HFFc6 (cell line): Measurements from ENCODE around the gene EIF4E3. TPM values are rescaled to one million over a fixed set of nuclear protein-coding genes. Genes with fewer than 3 reads are reported as not detected.

Experiments
- DNase-seq: peaks from one replicate; pipeline ENCODE4 v3.0.0-alpha.2; 2018
- H3K27ac Mint-ChIP-seq: 2 replicates; pipeline ENCODE4 v1.8.0; 2020; ENCODE audit warnings: mild to moderate bottlenecking, mixed read lengths
- H3K27me3 Mint-ChIP-seq: 2 replicates; pipeline ENCODE4 v1.8.0; 2021; ENCODE audit warnings: mild to moderate bottlenecking, moderate library complexity, mixed read lengths; ENCODE audit not compliant: insufficient read depth
- H3K36me3 Mint-ChIP-seq: 2 replicates; pipeline ENCODE4 v1.8.0; 2021; ENCODE audit warnings: low read depth, mixed read lengths
- H3K4me1 Mint-ChIP-seq: 2 replicates; pipeline ENCODE4 v1.8.0; 2020; ENCODE audit warnings: low read depth, mixed read lengths
- H3K4me3 Mint-ChIP-seq: 2 replicates; pipeline ENCODE4 v1.8.0; 2020; ENCODE audit warnings: mild to moderate bottlenecking, moderate library complexity, mixed read lengths
- H3K9me3 Mint-ChIP-seq: 2 replicates; pipeline ENCODE4 v1.8.0; 2020; ENCODE audit warnings: mild to moderate bottlenecking, mixed read lengths
- CTCF ChIP-seq: fragments of 200-600 bp; sonication (generic); IDR thresholded peaks from 2 replicates; pipeline ENCODE4 v1.5.0; 2021; ENCODE audit warnings: antibody characterized with exemption, mild to moderate bottlenecking
- total RNA-seq, 6 experiments: library from RNA; stranded (reverse); fragmentation: NEBNext Ultra II Directional; extraction: Animal tissue kit (Norgen Biotek cat#: 25700); gene quantifications; 2 replicates in 1 of 6; 3 replicates in 5 of 6; pipeline ENCODE4 v1.2.3, GENCODE V29; 2021

The EIF4E3 gene
- total RNA-seq, 6 experiments from 2014 or later, result 0.65 to 1.1 (median 0.94) TPM

GRCh38 chr3:71636482-71636881 lies 88.7 kb downstream of the EIF4E3 start:
- H3K4me1 Mint-ChIP-seq, result no peaks in the 10 kb centered on the region
- peaks cover 7% of the 10 kb centered on the region; the same call in 1 of the 2 replicates for H3K27me3 Mint-ChIP-seq
- H3K27ac Mint-ChIP-seq, result no peak overlapping the region
- TF ChIP-seq CTCF, result no peak
- no peak for DNase-seq
- no peaks in the 10 kb centered on the region for H3K9me3 Mint-ChIP-seq
- H3K4me3 Mint-ChIP-seq, result no peak overlapping the region
- no peaks in the 10 kb centered on the region for H3K36me3 Mint-ChIP-seq

DNA sequence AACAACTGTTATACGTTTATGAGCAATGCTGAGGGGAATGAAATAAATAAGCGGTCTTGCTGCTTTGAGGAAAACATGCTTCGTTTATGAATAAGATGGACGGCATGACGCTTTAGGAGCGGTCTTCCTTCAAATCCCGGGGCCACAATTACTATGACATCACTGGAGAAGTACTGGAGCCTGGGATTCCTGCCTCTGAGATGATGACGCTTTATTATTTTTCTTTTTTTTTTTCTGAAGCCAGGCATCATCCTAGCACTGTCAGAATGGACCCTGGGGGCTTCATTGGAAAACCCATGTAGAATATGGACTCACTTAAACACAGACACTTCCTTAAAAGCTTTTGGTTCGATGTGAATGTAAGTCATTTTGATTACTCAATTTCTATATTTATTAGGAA lies 89.2 kb downstream of the EIF4E3 start:
- H3K36me3 Mint-ChIP-seq, result no peaks in the 10 kb centered on the region
- H3K4me3 Mint-ChIP-seq, result no peak overlapping the region
- no peak for TF ChIP-seq CTCF
- DNase-seq, result no peak
- H3K27me3 Mint-ChIP-seq, result peaks cover 9% of the 10 kb centered on the region; the same call in 1 of the 2 replicates
- no peak overlapping the region for H3K27ac Mint-ChIP-seq
- no peaks in the 10 kb centered on the region for H3K4me1 Mint-ChIP-seq
- H3K9me3 Mint-ChIP-seq, result no peaks in the 10 kb centered on the region

DNA sequence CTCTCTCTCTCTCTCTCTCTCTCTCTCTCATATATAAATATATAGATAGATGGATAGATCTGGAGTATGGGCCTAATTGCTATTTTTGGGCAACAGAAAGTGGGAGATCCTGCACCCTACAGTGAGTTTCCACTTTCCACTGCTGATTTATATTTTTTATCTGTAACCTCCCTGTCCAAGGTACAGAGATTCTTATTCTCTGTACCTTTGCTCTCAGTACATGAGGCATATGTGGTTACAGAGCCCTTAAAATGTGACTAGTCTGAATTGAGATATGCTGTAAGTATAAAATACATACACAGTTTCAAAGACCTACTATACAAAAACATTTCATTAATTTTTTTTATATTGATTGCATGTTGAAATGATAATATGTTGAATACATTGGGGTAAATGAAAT lies 90.5 kb downstream of the EIF4E3 start:
- DNase-seq, result no peak
- no peak overlapping the region for H3K4me3 Mint-ChIP-seq
- peaks cover 5% of the 10 kb centered on the region for H3K4me1 Mint-ChIP-seq
- no peak for TF ChIP-seq CTCF
- H3K27me3 Mint-ChIP-seq, result peaks cover 13% of the 10 kb centered on the region; the same call in 1 of the 2 replicates
- H3K9me3 Mint-ChIP-seq, result no peaks in the 10 kb centered on the region
- H3K36me3 Mint-ChIP-seq, result no peaks in the 10 kb centered on the region
- H3K27ac Mint-ChIP-seq, result no peak overlapping the region

GRCh38 chr3:71629711-71630110 lies 95.5 kb downstream of the EIF4E3 start:
- peak overlapping the region; percentile 67; the same call in 1 of the 2 replicates for H3K4me3 Mint-ChIP-seq
- TF ChIP-seq CTCF, result no peak
- no peak for DNase-seq
- H3K4me1 Mint-ChIP-seq, result peaks cover 25% of the 10 kb centered on the region
- H3K27me3 Mint-ChIP-seq, result peaks cover 16% of the 10 kb centered on the region
- H3K27ac Mint-ChIP-seq, result peak overlapping the region; percentile 34
- no peaks in the 10 kb centered on the region for H3K9me3 Mint-ChIP-seq
- H3K36me3 Mint-ChIP-seq, result no peaks in the 10 kb centered on the region

GRCh38 chr3:71629289-71629688 lies 95.9 kb downstream of the EIF4E3 start:
- Mint-ChIP-seq H3K36me3 (no peaks in the 10 kb centered on the region), H3K9me3 (no peaks in the 10 kb centered on the region), H3K4me1 (peaks cover 25% of the 10 kb centered on the region), H3K27me3 (peaks cover 16% of the 10 kb centered on the region), H3K4me3 (peak overlapping the region; percentile 67), H3K27ac (peak overlapping the region; percentile 34)
- peak; percentile 37 for DNase-seq
- TF ChIP-seq CTCF, result no peak

DNA sequence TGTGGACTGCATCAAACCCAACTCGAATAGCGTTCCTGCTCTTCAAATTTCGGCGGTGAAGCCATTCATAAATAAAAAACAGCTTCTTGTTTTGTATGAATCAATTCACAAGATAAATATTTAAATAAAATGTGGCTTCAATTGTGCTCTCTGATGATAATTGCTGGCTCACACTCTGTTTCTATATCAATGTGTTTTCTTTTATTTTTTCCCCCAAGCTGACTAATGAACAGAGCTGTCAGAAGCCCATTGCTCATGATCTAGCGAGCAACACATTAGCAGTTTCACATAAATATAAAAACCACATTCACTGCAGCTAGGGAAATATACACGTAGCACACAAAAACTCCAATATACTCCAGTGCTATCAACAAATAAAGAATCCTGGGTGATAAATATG lies 96.7 kb downstream of the EIF4E3 start:
- Mint-ChIP-seq H3K27me3 (peaks cover 16% of the 10 kb centered on the region), H3K4me1 (peaks cover 25% of the 10 kb centered on the region), H3K27ac (no peak overlapping the region), H3K36me3 (no peaks in the 10 kb centered on the region), H3K4me3 (peak overlapping the region; percentile 67), H3K9me3 (no peaks in the 10 kb centered on the region)
- DNase-seq, result no peak
- no peak for TF ChIP-seq CTCF
